ENCODE measurements around the gene CDCA8. TPM values are rescaled to one million over a fixed set of nuclear protein-coding genes. Genes with fewer than 3 reads are reported as not detected.

Gene CDCA8
- total and polyA plus RNA-seq, 2 of the 4 experiments (the other 2 are of a cell fraction) = 5.9 to 25.7 TPM

GRCh38 chr1:37720231-37721130, 28.2 kb downstream of the CDCA8 start:
- CTCF ChIA-PET = interaction anchor here (0.5 to 0.6 kb wide), 2 partner anchors 15 to 21 kb away, joined by 3 read pairs; no protein-coding TSS in a partner anchor
- 82% methylated on average over 10 of the region's 22 CpGs; no CpG with 5 or more reads in 1 of the 2 experiments for WGBS, 2 experiments (ENCODE audit: extremely low coverage in 2 of 2, insufficient read length in 1 of 2)

More at GRCh38 chr1:37720231-37721130, 28.2 kb downstream of the CDCA8 start:
- H3K4me3 ChIP-seq (ENCODE audit: insufficient read depth, low read depth, low read length) = no peak overlapping the region
- H2BK20ac ChIP-seq (ENCODE audit: low read depth, low read length) = no peak overlapping the region
- no peaks in the 10 kb centered on the region for H3K9me1 ChIP-seq (ENCODE audit: insufficient read depth, low read length)
- H3K4me1 ChIP-seq (ENCODE audit: control insufficient read depth, insufficient read depth, low read length) = no peaks in the 10 kb centered on the region
- dilution Hi-C loops (cut with HindIII; ENCODE audit: low sequenced_read_pairs, unreplicated experiment) = no loop called here
- intact Hi-C loops (cut with micrococcal nuclease) = no loop called here
- TF ChIP-seq RCOR1 (IDR thresholded peaks at IDR 0.05; ENCODE audit: insufficient replicate concordance, low read length) (no peak), POLR2A (IDR thresholded peaks at IDR 0.05; ENCODE audit: low read depth, low read length) (no peak), CHD1 (IDR thresholded peaks at IDR 0.05; ENCODE audit: low read depth, low read length) (no peak), CTCF (conservative IDR thresholded peaks at IDR 0.05; ENCODE audit: low read depth, low read length) (no peak)
- no peak overlapping the region for H3K4ac ChIP-seq (ENCODE audit: low read depth, low read length)
- no peak overlapping the region for H3K27ac ChIP-seq (ENCODE audit: insufficient read depth, low read length)
- H3K14ac ChIP-seq (replicated peaks; ENCODE audit: low read depth, low read length) = no peak overlapping the region
- H3K27me3 ChIP-seq (ENCODE audit: control insufficient read depth, insufficient read depth, low read length) = peaks cover 22% of the 10 kb centered on the region; the same call in 1 of the 2 replicates
- no peak overlapping the region for H3K56ac ChIP-seq (ENCODE audit: extremely low read depth, insufficient read depth, low read length)
- ATAC-seq (ENCODE audit: low read depth) (no peak), DNase-seq (no peak)
- H3K23ac ChIP-seq (ENCODE audit: low read depth, low read length) = no peak overlapping the region
- no peak overlapping the region for H3K9ac ChIP-seq (ENCODE audit: low read depth, low read length)
- no peak overlapping the region for H3K18ac ChIP-seq (ENCODE audit: low read depth, low read length)
- H4K20me1 ChIP-seq (ENCODE audit: insufficient read depth, low read length) = no peaks in the 10 kb centered on the region; the same call in 1 of the 2 replicates
- H3K9me3 ChIP-seq (ENCODE audit: control insufficient read depth, insufficient read depth, low read length) = no peaks in the 10 kb centered on the region
- POLR2A ChIA-PET (ENCODE audit: unreplicated experiment) = no interaction called here
- no peak overlapping the region for H3K4me2 ChIP-seq (ENCODE audit: low read depth, low read length)
- H4K8ac ChIP-seq (ENCODE audit: low read depth in 2 of 2, low read length in 2 of 2) = no peak overlapping the region
- H2BK5ac ChIP-seq (ENCODE audit: low read depth, low read length, poor library complexity, severe bottlenecking) = no peak overlapping the region
- no peaks in the 10 kb centered on the region for H3K36me3 ChIP-seq (ENCODE audit: control insufficient read depth, insufficient read depth, low read length)
- H3K79me1 ChIP-seq (ENCODE audit: low read depth in 1 of 2, low read length in 2 of 2) = no peaks in the 10 kb centered on the region
- H4K91ac ChIP-seq (ENCODE audit: insufficient read depth, low read depth, low read length) = no peak overlapping the region
- no peak overlapping the region for H2BK120ac ChIP-seq (ENCODE audit: low read depth, low read length)
- H2AK5ac ChIP-seq (ENCODE audit: low read depth, low read length) = no peak overlapping the region
- in situ Hi-C loops (cut with MboI; ENCODE audit: low sequenced_read_pairs) = no loop called here
- no TSS peak for BruUV-seq (replicated peaks)
- no peak overlapping the region for H4K5ac ChIP-seq (ENCODE audit: low read depth, low read length)
- H2AFZ ChIP-seq (replicated peaks; ENCODE audit: low read length, poor library complexity) = no peak overlapping the region
- H2BK15ac ChIP-seq (ENCODE audit: low read depth, low read length) = no peak overlapping the region
- H2AK9ac ChIP-seq (replicated peaks; ENCODE audit: low read depth, low read length, poor library complexity) = no peak overlapping the region

Measured in IMR-90 (cell line).